PC-9 (cell line): Measurements from ENCODE around the gene NDUFS6. TPM values are rescaled to one million over a fixed set of nuclear protein-coding genes. Genes with fewer than 3 reads are reported as not detected.

Source experiments
- BruUV-seq: library from RNA; stranded (reverse); fragments of 400-500 nt; replicated peaks from 2 replicates; lab custom pipeline; 2021; lab: Mats Ljungman, UMichigan
- CTCF ChIA-PET: fragments of 300-600 bp; sonication (Branson Sonifier 250); formaldehyde crosslinking; loops from one replicate; lab custom pipeline; 2022; ENCODE audit warnings: antibody characterized with exemption; lab: Charles Lee
- POLR2A ChIA-PET: fragments of 300-600 bp; sonication (Branson Sonifier 250); formaldehyde crosslinking; loops from one replicate; lab custom pipeline; 2022; ENCODE audit warnings: antibody characterized with exemption; ENCODE audit not compliant: unreplicated experiment; lab: Charles Lee
- DNase-seq, 2 experiments: peaks; one replicate each; pipeline versions ENCODE4 v3.0.0 to v3.0.0-alpha.2; 2015 to 2022; ENCODE audit warnings: mixed read lengths in 1 of 2
- H2AFZ ChIP-seq: fragments of 200-600 bp; sonication (generic); 2 replicates; pipeline ENCODE4 v1.8.1; 2017; ENCODE audit warnings: antibody characterized with exemption
- H3F3A ChIP-seq: fragments of 200-600 bp; sonication (generic); 2 replicates; pipeline ENCODE4 v1.8.1; 2017; ENCODE audit warnings: antibody characterized with exemption, mild to moderate bottlenecking, low read depth; ENCODE audit not compliant: insufficient read depth
- H3K27ac ChIP-seq: fragments of 200-600 bp; sonication (generic); 2 replicates; pipeline ENCODE4 v1.6.1; 2016; ENCODE audit warnings: mixed run types
- H3K27me3 ChIP-seq: fragments of 200-600 bp; sonication (generic); 2 replicates; pipeline ENCODE4 v1.6.1; 2016; ENCODE audit warnings: low read depth, mixed run types; ENCODE audit not compliant: insufficient read depth
- H3K36me3 ChIP-seq: fragments of 200-600 bp; sonication (generic); 2 replicates; pipeline ENCODE4 v1.6.1; 2016; ENCODE audit warnings: low read depth, mixed run types
- H3K4me1 ChIP-seq: fragments of 200-600 bp; sonication (generic); replicated peaks from 2 replicates; pipeline ENCODE4 v1.6.1; 2016; ENCODE audit warnings: mixed run types; ENCODE audit not compliant: insufficient read depth
- H3K4me2 ChIP-seq: fragments of 200-600 bp; sonication (generic); 2 replicates; pipeline ENCODE4 v1.6.1; 2017; ENCODE audit warnings: mixed run types
- H3K4me3 ChIP-seq: fragments of 200-600 bp; sonication (generic); 2 replicates; pipeline ENCODE4 v1.6.1; 2016; ENCODE audit warnings: mixed run types
- H3K79me2 ChIP-seq: fragments of 200-600 bp; sonication (generic); 2 replicates; pipeline ENCODE4 v1.6.1; 2017; ENCODE audit warnings: low read depth, mixed run types
- H3K9me2 ChIP-seq: fragments of 200-600 bp; sonication (generic); 2 replicates; pipeline ENCODE4 v1.8.1; 2017; ENCODE audit warnings: mild to moderate bottlenecking; ENCODE audit not compliant: insufficient read depth
- H3K9me3 ChIP-seq: fragments of 200-600 bp; sonication (generic); 2 replicates; pipeline ENCODE4 v1.8.1; 2016; ENCODE audit warnings: low read depth; ENCODE audit not compliant: insufficient read depth
- H4K20me1 ChIP-seq: fragments of 200-600 bp; sonication (generic); 2 replicates; pipeline ENCODE4 v1.8.1; 2017; ENCODE audit not compliant: insufficient read depth
- CTCF ChIP-seq: fragments of 200-600 bp; sonication (generic); conservative IDR thresholded peaks from 2 replicates; pipeline ENCODE4 v1.6.1; 2017; ENCODE audit warnings: mixed run types, antibody characterized with exemption, mild to moderate bottlenecking, moderate library complexity
- EZH2 ChIP-seq: fragments of 200-600 bp; sonication (generic); IDR thresholded peaks from 2 replicates; pipeline ENCODE4 v1.8.0; 2017; ENCODE audit warnings: antibody characterized with exemption, low read depth
- intact Hi-C: fragments of 100-400 bp; cut with micrococcal nuclease; formaldehyde crosslinking; loops from one replicate; pipeline ENCODE4 v1.10.0; 2022; ENCODE audit not compliant: unreplicated experiment
- total RNA-seq: library from RNA; stranded (reverse); gene quantifications from 2 replicates; pipeline ENCODE4 v1.2.3, GENCODE V29; 2021

The NDUFS6 gene
- total RNA-seq, 1 experiment from 2014 or later, result 153 TPM

GRCh38 chr5:1835431-1835830 lies 34.2 kb downstream of the NDUFS6 start:
- no TSS peak for BruUV-seq
- intact Hi-C loops, result no loop called here
- Histone ChIP-seq H4K20me1 (no peaks in the 10 kb centered on the region; the same call in 1 of the 2 replicates), H3K36me3 (no peaks in the 10 kb centered on the region), H3K9me3 (no peaks in the 10 kb centered on the region), H3K27me3 (peaks cover 87% of the 10 kb centered on the region), H3K79me2 (no peaks in the 10 kb centered on the region), H3K4me2 (no peak overlapping the region), H3K4me1 (no peaks in the 10 kb centered on the region), H2AFZ (no peak overlapping the region), H3K27ac (no peak overlapping the region), H3K9me2 (no peaks in the 10 kb centered on the region), H3K4me3 (no peak overlapping the region), H3F3A (no peaks in the 10 kb centered on the region)
- TF ChIP-seq EZH2 (no peak), CTCF (no peak)
- ChIA-PET POLR2A (no interaction called here), CTCF (no interaction called here)
- no peak for DNase-seq

- Histone ChIP-seq H4K20me1 (no peaks in the 10 kb centered on the region; the same call in 1 of the 2 replicates), H2AFZ (no peak overlapping the region), H3K4me1 (no peaks in the 10 kb centered on the region), H3K79me2 (no peaks in the 10 kb centered on the region), H3K27ac (no peak overlapping the region), H3K9me2 (no peaks in the 10 kb centered on the region), H3K27me3 (peaks cover 96% of the 10 kb centered on the region), H3K9me3 (no peaks in the 10 kb centered on the region), H3K36me3 (no peaks in the 10 kb centered on the region), H3K4me3 (no peak overlapping the region), H3K4me2 (no peak overlapping the region), H3F3A (no peaks in the 10 kb centered on the region)
- BruUV-seq, result no TSS peak
- peak; percentile 77; the same call in 1 of the 2 replicates for TF ChIP-seq EZH2
- no peak for TF ChIP-seq CTCF
- intact Hi-C loops, result no loop called here
- ChIA-PET CTCF (no interaction called here), POLR2A (no interaction called here)
- no peak for DNase-seq
These were observed 35.1 kb downstream of the NDUFS6 start for GRCh38 chr5:1836176-1836890.

- no peaks in the 10 kb centered on the region; the same call in 1 of the 2 replicates for H4K20me1 ChIP-seq
- peaks cover 100% of the 10 kb centered on the region for H3K27me3 ChIP-seq
- H3K4me1 ChIP-seq, result no peaks in the 10 kb centered on the region
- no peak overlapping the region for H3K4me2 ChIP-seq
- POLR2A ChIA-PET, result no interaction called here
- no TSS peak for BruUV-seq
- intact Hi-C loops, result no loop called here
- H3K36me3 ChIP-seq, result no peaks in the 10 kb centered on the region
- no peak overlapping the region for H3K4me3 ChIP-seq
- H2AFZ ChIP-seq, result no peak overlapping the region
- TF ChIP-seq EZH2 (no peak), CTCF (no peak)
- CTCF ChIA-PET, result no interaction called here
- H3K9me3 ChIP-seq, result no peaks in the 10 kb centered on the region
- H3K9me2 ChIP-seq, result no peaks in the 10 kb centered on the region
- DNase-seq, result no peak
- H3K79me2 ChIP-seq, result no peaks in the 10 kb centered on the region
- H3K27ac ChIP-seq, result no peak overlapping the region
- H3F3A ChIP-seq, result no peaks in the 10 kb centered on the region
These were observed 36.0 kb downstream of the NDUFS6 start for GRCh38 chr5:1836891-1837880.
